Cardiac muscle cell (in vitro differentiated cells and primary cell): Measurements from ENCODE around the gene SMYD3. TPM values are rescaled to one million over a fixed set of nuclear protein-coding genes. Genes with fewer than 3 reads are reported as not detected.

ENCODE experiments used
- DNase-seq, 2 donors: peaks; one replicate each; pipeline versions ENCODE4 v3.0.0 to v3.0.0-alpha.2; 2010 to 2017; ENCODE audit warnings: low read depth in 1 of 2, low spot score in 1 of 2
- H3K27ac ChIP-seq: fragments of 200-600 bp; sonication (generic); 2 replicates; pipeline ENCODE4 v1.5.1; 2016
- H3K27me3 ChIP-seq: fragments of 200-600 bp; sonication (generic); 2 replicates; pipeline ENCODE4 v1.6.0; 2016; ENCODE audit warnings: control low read depth
- H3K36me3 ChIP-seq: fragments of 200-600 bp; sonication (generic); 2 replicates; pipeline ENCODE4 v1.5.1; 2016; ENCODE audit warnings: control low read depth
- H3K4me1 ChIP-seq: fragments of 200-600 bp; sonication (generic); 2 replicates; pipeline ENCODE4 v1.8.1; 2017; ENCODE audit warnings: low read depth, mild to moderate bottlenecking, mixed run types
- H3K4me3 ChIP-seq: fragments of 200-600 bp; sonication (generic); 2 replicates; pipeline ENCODE4 v1.5.1; 2016; ENCODE audit warnings: mild to moderate bottlenecking
- H3K9me3 ChIP-seq: fragments of 200-600 bp; sonication (generic); 2 replicates; pipeline ENCODE4 v1.5.1; 2017; ENCODE audit warnings: low read depth, mild to moderate bottlenecking, control low read depth
- CTCF ChIP-seq: IDR thresholded peaks from 2 replicates; pipeline ENCODE4 v1.5.1; 2012; ENCODE audit warnings: low read depth, mild to moderate bottlenecking, low read length
- polyA plus RNA-seq: library from polyadenylated mRNA; unstranded; fragments of >200 nt; fragmentation: Nextera tagmentation; extraction: Ambion mirVana; gene quantifications from 2 replicates; pipeline ENCODE4 v1.2.1, GENCODE V29; 2016
- total RNA-seq: library from RNA; depleted of rRNA; stranded (reverse); fragments of >200 nt; gene quantifications from 2 replicates; pipeline ENCODE4 v1.2.3, GENCODE V29; 2016

Gene SMYD3
- total and polyA plus RNA-seq, 2 experiments from 2014 or later, result 47.2 to 50.8 TPM

- Histone ChIP-seq H3K36me3 (no peaks in the 10 kb centered on the region), H3K4me1 (peaks cover 11% of the 10 kb centered on the region), H3K4me3 (no peak overlapping the region), H3K27me3 (no peaks in the 10 kb centered on the region), H3K27ac (no peak overlapping the region), H3K9me3 (no peaks in the 10 kb centered on the region)
- no peak for TF ChIP-seq CTCF
- no peak for DNase-seq
These were observed 338.1 kb downstream of the SMYD3 start for GRCh38 chr1:246169019-246169418.

- DNase-seq, result no peak
- no peak overlapping the region for H3K4me3 ChIP-seq
- H3K4me1 ChIP-seq, result peaks cover 11% of the 10 kb centered on the region
- TF ChIP-seq CTCF, result no peak
- H3K9me3 ChIP-seq, result no peaks in the 10 kb centered on the region
- H3K27ac ChIP-seq, result no peak overlapping the region
- H3K27me3 ChIP-seq, result no peaks in the 10 kb centered on the region
- no peaks in the 10 kb centered on the region for H3K36me3 ChIP-seq
These were observed 340.2 kb downstream of the SMYD3 start for GRCh38 chr1:246166841-246167240.

DNA sequence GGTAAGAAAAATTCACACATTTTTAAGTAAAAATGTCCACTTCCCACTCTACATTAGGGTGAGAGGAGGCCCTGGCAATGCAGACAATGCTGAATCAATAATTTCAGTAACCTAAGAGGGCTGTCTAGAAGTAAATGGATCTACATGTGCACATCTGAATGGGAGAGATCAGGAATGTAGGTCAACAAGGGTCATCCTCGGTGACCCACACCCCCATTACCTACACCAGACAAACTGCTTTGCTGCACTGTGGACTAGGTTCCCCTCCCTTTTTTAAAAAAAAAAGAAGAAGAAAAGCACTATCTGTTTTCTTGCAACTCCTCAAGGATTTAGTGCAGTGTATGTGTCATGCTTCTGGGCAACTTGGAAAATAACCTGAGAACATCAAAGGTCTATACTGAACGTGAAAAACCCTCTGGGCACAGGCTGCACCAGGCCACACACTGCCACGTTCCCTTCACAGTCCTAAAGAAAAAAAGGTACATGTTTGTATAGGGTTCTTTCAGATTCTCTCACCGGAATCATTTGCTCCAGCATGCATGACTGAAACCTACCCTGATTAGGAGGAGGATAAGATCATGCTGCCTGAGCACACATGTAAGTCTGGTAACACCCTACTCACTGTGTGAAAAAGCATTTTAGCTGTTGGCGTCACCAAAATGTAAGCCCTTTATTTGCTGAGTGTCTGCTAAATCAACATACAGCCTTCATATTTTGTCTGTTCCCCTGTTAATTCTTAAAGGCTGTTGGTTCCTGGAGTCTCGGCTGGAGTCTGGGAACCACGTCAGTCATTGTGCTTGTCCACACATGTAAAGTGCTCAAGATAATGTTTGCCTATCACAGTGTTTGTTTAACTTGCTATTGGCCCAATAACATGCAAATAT, 341.0 kb downstream of the SMYD3 start:
- no peaks in the 10 kb centered on the region for H3K27me3 ChIP-seq
- no peak for DNase-seq
- H3K9me3 ChIP-seq, result no peaks in the 10 kb centered on the region
- no peak overlapping the region for H3K4me3 ChIP-seq
- no peaks in the 10 kb centered on the region for H3K36me3 ChIP-seq
- no peak overlapping the region for H3K27ac ChIP-seq
- peaks cover 11% of the 10 kb centered on the region for H3K4me1 ChIP-seq
- no peak for TF ChIP-seq CTCF

DNA sequence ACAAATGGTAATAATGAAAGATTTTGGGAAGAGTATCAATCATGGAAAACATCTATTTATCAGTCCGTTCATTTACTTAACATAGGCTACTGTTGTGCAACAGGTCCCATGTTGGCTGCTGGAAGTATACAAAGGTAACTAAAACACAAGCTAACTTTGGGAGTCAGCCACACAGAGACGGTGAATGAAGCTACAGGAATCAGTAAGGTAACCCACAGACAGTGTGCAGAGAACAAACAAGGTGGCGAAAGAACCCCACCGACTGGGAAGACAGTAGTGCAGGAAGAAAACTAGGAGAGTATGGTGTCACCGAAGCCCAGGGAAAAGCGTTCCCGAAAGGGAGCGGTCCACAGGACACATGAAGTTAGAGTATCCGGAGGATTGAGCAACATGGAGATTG, 342.3 kb downstream of the SMYD3 start:
- no peaks in the 10 kb centered on the region for H3K36me3 ChIP-seq
- H3K4me3 ChIP-seq, result no peak overlapping the region
- H3K27ac ChIP-seq, result no peak overlapping the region
- H3K9me3 ChIP-seq, result no peaks in the 10 kb centered on the region
- no peak for DNase-seq
- no peak for TF ChIP-seq CTCF
- H3K4me1 ChIP-seq, result peaks cover 11% of the 10 kb centered on the region
- H3K27me3 ChIP-seq, result no peaks in the 10 kb centered on the region

- Histone ChIP-seq H3K36me3 (no peaks in the 10 kb centered on the region), H3K4me1 (peaks cover 11% of the 10 kb centered on the region), H3K27ac (no peak overlapping the region), H3K4me3 (no peak overlapping the region), H3K9me3 (no peaks in the 10 kb centered on the region), H3K27me3 (no peaks in the 10 kb centered on the region)
- no peak for TF ChIP-seq CTCF
- no peak for DNase-seq
These were observed 344.5 kb downstream of the SMYD3 start for GRCh38 chr1:246162560-246162959.
